ENCODE measurements around the gene RASL10A.
A peak's percentile ranks its signal among the peaks of the same experiment; 100 is the strongest.

Gene RASL10A

DNA sequence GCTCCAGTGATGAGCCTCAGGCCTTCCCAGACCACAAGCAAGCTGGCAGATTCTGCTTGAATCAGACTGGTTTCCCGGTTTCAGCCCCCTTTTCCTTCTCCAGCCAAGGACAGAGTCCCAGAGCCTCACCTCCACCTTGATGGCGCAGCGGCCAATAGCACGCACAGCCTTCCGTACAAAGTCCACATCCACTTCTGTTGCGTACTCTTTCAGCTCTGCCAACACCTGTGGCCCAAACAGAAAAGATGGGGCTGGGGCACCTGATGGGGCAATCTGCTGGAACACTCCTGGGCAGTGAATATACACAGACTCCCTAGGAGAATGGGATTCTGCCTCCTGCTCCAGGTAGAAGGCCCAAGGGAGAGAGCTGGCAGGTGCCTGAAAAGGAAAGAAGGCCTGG, 35.5 kb upstream of the RASL10A start:
- H3K27ac ChIP-seq: no peak overlapping the region
- TF ChIP-seq, protein P1, sequence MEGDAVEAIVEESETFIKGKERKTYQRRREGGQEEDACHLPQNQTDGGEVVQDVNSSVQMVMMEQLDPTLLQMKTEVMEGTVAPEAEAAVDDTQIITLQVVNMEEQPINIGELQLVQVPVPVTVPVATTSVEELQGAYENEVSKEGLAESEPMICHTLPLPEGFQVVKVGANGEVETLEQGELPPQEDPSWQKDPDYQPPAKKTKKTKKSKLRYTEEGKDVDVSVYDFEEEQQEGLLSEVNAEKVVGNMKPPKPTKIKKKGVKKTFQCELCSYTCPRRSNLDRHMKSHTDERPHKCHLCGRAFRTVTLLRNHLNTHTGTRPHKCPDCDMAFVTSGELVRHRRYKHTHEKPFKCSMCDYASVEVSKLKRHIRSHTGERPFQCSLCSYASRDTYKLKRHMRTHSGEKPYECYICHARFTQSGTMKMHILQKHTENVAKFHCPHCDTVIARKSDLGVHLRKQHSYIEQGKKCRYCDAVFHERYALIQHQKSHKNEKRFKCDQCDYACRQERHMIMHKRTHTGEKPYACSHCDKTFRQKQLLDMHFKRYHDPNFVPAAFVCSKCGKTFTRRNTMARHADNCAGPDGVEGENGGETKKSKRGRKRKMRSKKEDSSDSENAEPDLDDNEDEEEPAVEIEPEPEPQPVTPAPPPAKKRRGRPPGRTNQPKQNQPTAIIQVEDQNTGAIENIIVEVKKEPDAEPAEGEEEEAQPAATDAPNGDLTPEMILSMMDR (conservative IDR thresholded peaks at IDR 0.05): no peak
- TF ChIP-seq ZFX (IDR thresholded peaks at IDR 0.05): no peak

DNA sequence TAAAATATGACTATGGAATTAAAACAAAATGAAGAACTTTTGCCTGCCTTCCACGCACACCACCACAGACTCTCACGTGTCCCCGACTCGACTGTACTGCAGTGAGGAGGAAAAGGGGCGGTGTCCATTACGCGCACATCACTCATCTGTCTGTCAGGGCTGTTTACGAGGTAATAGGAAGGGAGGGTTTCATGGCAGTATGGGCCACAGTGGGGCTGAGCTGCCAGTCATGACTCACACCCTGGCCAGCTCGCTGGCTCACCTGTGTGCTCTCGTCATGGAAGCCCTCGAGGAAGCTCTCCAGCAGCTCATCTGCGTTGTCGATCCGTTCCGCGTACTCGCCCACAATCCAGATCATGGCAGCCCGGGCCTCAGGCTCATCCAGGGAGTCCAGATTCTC, 33.5 kb upstream of the RASL10A start:
- TF ChIP-seq ZFX (IDR thresholded peaks at IDR 0.05): no peak
- TF ChIP-seq, protein P1 (conservative IDR thresholded peaks at IDR 0.05): no peak

DNA sequence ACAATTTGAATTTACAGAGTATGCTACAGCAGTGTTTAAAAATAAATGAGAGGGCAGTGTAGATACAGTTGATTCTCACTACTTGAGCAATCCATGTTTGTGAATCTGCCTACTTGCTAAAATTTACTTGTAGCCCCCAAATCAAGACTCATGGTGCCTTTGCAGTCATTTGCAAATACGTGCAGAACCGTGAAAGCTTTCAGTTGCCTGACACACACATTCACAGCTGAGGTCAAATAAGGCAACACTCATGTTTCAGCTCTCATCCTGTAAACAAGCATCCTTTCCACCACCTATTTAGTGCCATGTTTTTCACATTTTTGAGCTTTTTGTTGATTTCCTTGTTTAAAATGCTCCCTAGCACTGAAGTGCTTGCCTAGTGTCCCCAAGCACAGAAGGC, 32.5 kb upstream of the RASL10A start:
- TF ChIP-seq, protein P1 (conservative IDR thresholded peaks at IDR 0.05): no peak
- no peak for TF ChIP-seq ZFX (IDR thresholded peaks at IDR 0.05)
- H3K27ac ChIP-seq: no peak overlapping the region; the same call in 1 of the 2 replicates

More for the DNA sequence above, 33.5 kb upstream of the RASL10A start:
- H3K27ac ChIP-seq: no peak overlapping the region

DNA sequence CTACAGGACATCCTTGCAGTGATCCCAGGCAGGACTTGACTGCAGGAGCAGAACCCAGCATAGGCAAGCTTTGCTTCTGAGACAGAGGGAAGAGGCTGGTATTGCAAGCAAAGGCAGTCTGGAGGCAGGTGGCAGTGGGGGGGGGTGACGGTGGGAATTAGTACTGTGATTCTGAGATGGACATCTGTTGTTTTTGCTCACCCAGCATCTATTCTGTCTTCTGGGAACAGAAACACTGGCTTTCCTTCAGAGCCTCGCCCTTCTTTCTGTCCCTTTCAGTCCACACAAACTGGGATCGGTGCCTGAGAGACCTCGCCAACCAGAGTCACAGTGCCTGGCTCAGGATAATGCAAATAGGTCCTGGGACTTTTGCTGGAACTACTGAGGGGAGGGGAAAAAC, 31.2 kb upstream of the RASL10A start:
- peak overlapping the region; percentile 91 for H3K27ac ChIP-seq
- no peak for TF ChIP-seq ZFX (IDR thresholded peaks at IDR 0.05)
- TF ChIP-seq, protein P1 (conservative IDR thresholded peaks at IDR 0.05): no peak

DNA sequence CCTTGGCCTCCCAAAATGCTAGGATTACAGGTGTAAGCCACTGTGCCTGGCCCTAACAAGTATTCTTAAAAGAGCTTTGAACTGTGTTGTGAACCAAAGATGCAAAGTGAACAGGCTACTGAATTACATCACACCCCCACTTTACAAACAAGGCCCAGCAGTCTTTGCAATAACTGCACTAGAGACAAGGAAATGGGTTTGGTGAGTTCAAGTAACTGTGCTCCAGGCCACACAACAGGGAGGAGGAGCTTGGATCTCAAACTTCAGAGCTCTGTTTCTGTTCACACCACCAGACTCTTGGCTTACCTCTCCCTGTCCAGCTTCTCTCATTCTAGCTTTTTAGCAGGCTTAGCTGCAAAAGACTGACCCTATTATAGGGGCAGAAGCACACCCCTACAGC, 30.4 kb upstream of the RASL10A start:
- TF ChIP-seq, protein P1 (conservative IDR thresholded peaks at IDR 0.05): no peak
- no peak for TF ChIP-seq ZFX (IDR thresholded peaks at IDR 0.05)
- H3K27ac ChIP-seq: peak overlapping the region; percentile 91

DNA sequence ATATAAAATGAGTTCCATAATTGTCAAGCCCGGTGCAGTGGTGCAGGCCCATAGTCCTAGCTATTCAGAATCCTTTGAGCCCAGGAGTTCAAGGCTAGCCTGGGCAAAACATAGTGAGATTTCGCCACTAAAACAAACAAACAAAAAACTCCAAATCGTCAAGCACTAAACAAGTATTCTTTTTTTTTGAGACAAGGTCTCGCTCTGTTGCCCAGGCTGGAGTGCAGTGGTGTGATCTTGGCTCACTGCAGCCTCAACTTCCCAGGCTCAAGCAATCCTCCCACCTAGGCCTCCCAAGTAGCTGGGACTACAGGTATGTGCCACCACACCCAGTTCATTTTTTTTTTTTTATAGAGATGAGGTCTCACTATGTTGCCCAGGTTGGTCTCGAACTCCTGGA, 29.4 kb upstream of the RASL10A start:
- peak overlapping the region; percentile 91 for H3K27ac ChIP-seq

DNA sequence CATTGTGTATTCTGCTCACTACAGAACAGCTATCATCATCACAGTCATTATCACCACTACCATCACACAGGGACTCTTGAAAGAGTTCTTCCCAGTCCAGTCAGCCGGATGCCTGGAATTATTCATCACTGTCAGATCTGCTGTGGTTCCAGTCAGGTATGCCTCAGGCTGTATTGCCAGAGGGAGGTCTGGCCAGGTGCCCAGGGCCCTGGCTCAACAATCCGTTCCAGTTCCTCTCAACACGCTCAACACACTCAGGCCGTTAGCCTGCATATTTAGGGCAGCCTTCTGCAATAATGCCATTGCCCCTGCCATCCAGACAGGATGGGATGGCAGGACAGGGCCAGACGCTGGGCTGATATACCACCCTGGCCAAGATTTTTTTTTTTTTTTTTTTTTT, 28.6 kb upstream of the RASL10A start:
- peak overlapping the region; percentile 91 for H3K27ac ChIP-seq
- TF ChIP-seq ZFX (IDR thresholded peaks at IDR 0.05): no peak
- TF ChIP-seq, protein P1 (conservative IDR thresholded peaks at IDR 0.05): no peak

DNA sequence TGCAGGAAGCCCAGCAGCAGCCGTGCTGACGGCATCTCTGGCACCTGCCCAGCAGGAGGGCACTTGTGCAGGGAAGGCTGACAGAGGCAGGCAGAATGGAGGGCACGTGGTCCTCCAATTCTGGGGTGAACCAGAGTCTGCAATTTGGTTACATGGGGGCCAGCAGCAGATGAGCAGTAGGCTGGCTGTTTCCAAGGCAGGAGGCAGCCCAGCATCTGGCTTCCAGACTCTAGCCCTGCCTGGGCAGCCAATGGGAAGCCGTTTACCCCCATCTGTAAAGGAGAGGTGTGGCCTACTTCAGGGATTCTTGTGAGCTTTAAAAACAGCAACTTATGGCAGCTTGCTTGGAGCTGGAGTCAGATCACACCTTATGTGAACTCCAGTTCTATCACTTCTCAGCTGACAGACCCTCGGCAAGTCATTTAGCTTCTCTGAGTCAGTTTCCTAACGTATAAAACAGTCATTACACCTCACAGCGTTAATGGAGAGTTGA, 27.9 kb upstream of the RASL10A start:
- TF ChIP-seq ZFX (IDR thresholded peaks at IDR 0.05): no peak
- TF ChIP-seq, protein P1 (conservative IDR thresholded peaks at IDR 0.05): no peak
- peak overlapping the region; percentile 91 for H3K27ac ChIP-seq

Data from C4-2B (cell line).